Natural killer cell treated with Interleukin-12 subunit alpha and Interleukin-12 subunit beta and Interleukin-15 and Interleukin-18, amount 100 ng/mL, for 72 hours (primary cell): Measurements from ENCODE around the gene FRY. TPM values are rescaled to one million over a fixed set of nuclear protein-coding genes. Genes with fewer than 3 reads are reported as not detected.

ENCODE experiments used
- ATAC-seq, 2 donors: fragments of 150-1000 bp; cut with Tn5 transposase in 1 of 2; sonication (Bioruptor Pico), chemical (Tn5 transposase) in 1 of 2; 2 replicates each; pipeline ENCODE4 v1.10.0; 2021
- DNase-seq: peaks from one replicate; pipeline ENCODE4 v3.0.0; 2022; ENCODE audit warnings: low spot score
- H3K27ac Mint-ChIP-seq, 2 donors: 1 replicate in 1 of 2; 2 replicates in 1 of 2; pipeline ENCODE4 v1.8.0; 2022; ENCODE audit warnings: mixed read lengths in 2 of 2, mild to moderate bottlenecking in 1 of 2, moderate library complexity in 1 of 2
- H3K27me3 Mint-ChIP-seq, 2 donors: 1 replicate in 1 of 2; 2 replicates in 1 of 2; pipeline ENCODE4 v1.8.0; 2022; ENCODE audit warnings: mixed read lengths in 2 of 2
- H3K36me3 Mint-ChIP-seq: one replicate; pipeline ENCODE4 v1.8.0; 2022; ENCODE audit warnings: mixed read lengths
- H3K4me1 Mint-ChIP-seq, 2 donors: 1 replicate in 1 of 2; 2 replicates in 1 of 2; pipeline ENCODE4 v1.8.0; 2022; ENCODE audit warnings: low read depth in 2 of 2, mixed read lengths in 2 of 2, mild to moderate bottlenecking in 1 of 2
- H3K4me3 Mint-ChIP-seq: one replicate; pipeline ENCODE4 v1.8.0; 2022; ENCODE audit warnings: mixed read lengths
- H3K9me3 Mint-ChIP-seq: 2 replicates; pipeline ENCODE4 v1.8.0; 2022; ENCODE audit warnings: mixed read lengths
- total RNA-seq, 2 donors: library from RNA; stranded (reverse); gene quantifications; one replicate each; pipeline ENCODE4 v1.2.3, GENCODE V29; 2022

The FRY gene
- total RNA-seq, 2 donors from 2014 or later, result 1.5 to 6.1 TPM

DNA sequence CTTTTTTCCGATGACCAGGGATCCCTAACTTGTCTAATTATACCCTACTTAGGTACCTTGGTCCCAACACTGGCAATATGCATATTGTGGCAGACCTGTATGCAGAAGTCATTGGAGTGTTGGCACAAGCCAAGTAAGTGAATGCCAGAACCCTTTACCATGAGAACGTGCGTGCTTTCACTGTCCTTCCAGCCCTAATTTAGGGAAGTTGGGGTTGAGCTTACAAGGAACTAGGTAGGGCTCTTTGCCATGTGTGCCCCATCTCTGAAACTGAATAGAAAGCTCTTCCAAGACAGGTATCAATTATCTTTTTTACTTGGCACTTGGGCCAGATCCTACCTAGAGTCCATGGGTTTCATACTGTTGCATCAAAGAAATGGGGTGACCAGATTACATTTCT is 93.2 kb downstream of the FRY start:
- ATAC-seq (no peak), DNase-seq (no peak)
- no peaks in the 10 kb centered on the region for H3K27me3 Mint-ChIP-seq
- peaks cover 3% of the 10 kb centered on the region for H3K9me3 Mint-ChIP-seq
- no peak overlapping the region for H3K27ac Mint-ChIP-seq
- peaks cover 13% of the 10 kb centered on the region for H3K36me3 Mint-ChIP-seq
- H3K4me1 Mint-ChIP-seq, result peaks cover 0 to 10% of the 10 kb centered on the region in 2 donors
- H3K4me3 Mint-ChIP-seq, result no peak overlapping the region

GRCh38 chr13:32125221-32125689 is 93.7 kb downstream of the FRY start:
- peaks cover 3% of the 10 kb centered on the region for H3K9me3 Mint-ChIP-seq
- no peaks in the 10 kb centered on the region for H3K27me3 Mint-ChIP-seq
- H3K27ac Mint-ChIP-seq, result no peak overlapping the region

DNA sequence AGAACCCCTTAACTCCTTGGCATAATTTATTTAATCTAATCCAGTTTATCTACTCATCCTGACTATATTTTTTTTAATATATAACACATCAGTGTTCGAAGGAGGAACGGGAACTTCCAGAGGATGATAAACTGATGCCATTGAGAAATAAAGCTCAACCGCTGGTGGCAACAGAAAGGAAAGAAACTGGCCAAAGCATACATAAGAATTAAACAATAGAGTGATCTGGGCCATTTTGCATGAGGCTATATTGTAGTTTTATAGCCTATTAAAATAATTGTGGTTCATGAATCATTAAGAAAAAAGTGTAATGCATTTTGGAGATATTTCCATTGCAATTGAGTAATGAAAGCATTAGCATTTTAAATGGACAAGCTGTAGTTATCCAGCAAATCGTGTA is 94.2 kb downstream of the FRY start:
- H3K27me3 Mint-ChIP-seq, result no peaks in the 10 kb centered on the region
- peaks cover 13% of the 10 kb centered on the region for H3K36me3 Mint-ChIP-seq
- peaks cover 0 to 10% of the 10 kb centered on the region in 2 donors for H3K4me1 Mint-ChIP-seq
- H3K9me3 Mint-ChIP-seq, result peaks cover 3% of the 10 kb centered on the region
- H3K27ac Mint-ChIP-seq, result no peak overlapping the region
- ATAC-seq (no peak), DNase-seq (no peak)
- H3K4me3 Mint-ChIP-seq, result no peak overlapping the region

More at GRCh38 chr13:32125221-32125689, 93.7 kb downstream of the FRY start:
- DNase-seq (no peak), ATAC-seq (no peak)
- peaks cover 0 to 10% of the 10 kb centered on the region in 2 donors for H3K4me1 Mint-ChIP-seq
- peaks cover 13% of the 10 kb centered on the region for H3K36me3 Mint-ChIP-seq
- no peak overlapping the region for H3K4me3 Mint-ChIP-seq

DNA sequence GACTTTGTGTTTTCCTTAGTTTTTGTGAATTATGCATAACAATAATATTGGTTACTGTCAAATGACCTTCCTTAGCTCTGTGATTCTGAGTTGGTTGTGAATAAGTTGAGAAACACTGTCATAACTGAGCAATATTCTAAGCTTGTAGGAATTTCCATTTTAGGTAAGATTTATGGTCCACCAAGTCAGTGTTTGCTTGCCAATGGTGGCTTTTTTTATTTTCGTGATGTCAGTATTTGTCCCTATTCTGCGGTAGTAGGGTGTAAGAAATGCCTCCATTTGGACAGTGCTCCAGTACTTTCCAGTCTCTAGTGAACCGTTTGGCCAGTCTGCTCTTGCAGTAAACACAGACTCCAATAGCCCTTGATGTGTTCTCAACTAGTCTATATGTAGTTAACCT is 94.7 kb downstream of the FRY start:
- no peak for ATAC-seq
- H3K27me3 Mint-ChIP-seq, result no peaks in the 10 kb centered on the region
- no peak overlapping the region for H3K4me3 Mint-ChIP-seq
- no peak for DNase-seq
- peaks cover 3% of the 10 kb centered on the region for H3K9me3 Mint-ChIP-seq
- peaks cover 0 to 7% of the 10 kb centered on the region in 2 donors for H3K4me1 Mint-ChIP-seq
- peaks cover 11% of the 10 kb centered on the region for H3K36me3 Mint-ChIP-seq
- H3K27ac Mint-ChIP-seq, result no peak overlapping the region

GRCh38 chr13:32126756-32127155 is 95.2 kb downstream of the FRY start:
- no peaks in the 10 kb centered on the region for H3K27me3 Mint-ChIP-seq
- H3K4me1 Mint-ChIP-seq, result peaks cover 0 to 2% of the 10 kb centered on the region in 2 donors
- H3K27ac Mint-ChIP-seq, result no peak overlapping the region
- no peak for DNase-seq
- peaks cover 7% of the 10 kb centered on the region for H3K36me3 Mint-ChIP-seq
- ATAC-seq, result no peak
- H3K4me3 Mint-ChIP-seq, result no peak overlapping the region
- peaks cover 3% of the 10 kb centered on the region for H3K9me3 Mint-ChIP-seq

GRCh38 chr13:32127691-32128090 is 96.1 kb downstream of the FRY start:
- Mint-ChIP-seq H3K4me1 (no peaks in the 10 kb centered on the region), H3K4me3 (no peak overlapping the region), H3K36me3 (peaks cover under 1% of the 10 kb centered on the region), H3K27ac (no peak overlapping the region), H3K27me3 (no peaks in the 10 kb centered on the region), H3K9me3 (no peaks in the 10 kb centered on the region)
- no peak for ATAC-seq
- no peak for DNase-seq

GRCh38 chr13:32134241-32135055 is 102.9 kb downstream of the FRY start:
- no peak overlapping the region for H3K4me3 Mint-ChIP-seq
- no peaks in the 10 kb centered on the region for H3K4me1 Mint-ChIP-seq
- H3K36me3 Mint-ChIP-seq, result no peaks in the 10 kb centered on the region
- no peaks in the 10 kb centered on the region for H3K9me3 Mint-ChIP-seq
- no peaks in the 10 kb centered on the region for H3K27me3 Mint-ChIP-seq
- no peak for ATAC-seq
- H3K27ac Mint-ChIP-seq, result no peak overlapping the region
- DNase-seq, result no peak

GRCh38 chr13:32135056-32135390 is 103.4 kb downstream of the FRY start:
- H3K9me3 Mint-ChIP-seq, result no peaks in the 10 kb centered on the region
- H3K4me3 Mint-ChIP-seq, result no peak overlapping the region
- H3K27ac Mint-ChIP-seq, result no peak overlapping the region
- no peak for DNase-seq
- no peaks in the 10 kb centered on the region for H3K36me3 Mint-ChIP-seq
- no peak for ATAC-seq
- H3K4me1 Mint-ChIP-seq, result no peaks in the 10 kb centered on the region
- no peaks in the 10 kb centered on the region for H3K27me3 Mint-ChIP-seq

GRCh38 chr13:32135655-32136054 is 104.1 kb downstream of the FRY start:
- Mint-ChIP-seq H3K36me3 (no peaks in the 10 kb centered on the region), H3K4me1 (no peaks in the 10 kb centered on the region), H3K27ac (no peak overlapping the region), H3K9me3 (no peaks in the 10 kb centered on the region), H3K4me3 (no peak overlapping the region), H3K27me3 (no peaks in the 10 kb centered on the region)
- DNase-seq (no peak), ATAC-seq (no peak)

DNA sequence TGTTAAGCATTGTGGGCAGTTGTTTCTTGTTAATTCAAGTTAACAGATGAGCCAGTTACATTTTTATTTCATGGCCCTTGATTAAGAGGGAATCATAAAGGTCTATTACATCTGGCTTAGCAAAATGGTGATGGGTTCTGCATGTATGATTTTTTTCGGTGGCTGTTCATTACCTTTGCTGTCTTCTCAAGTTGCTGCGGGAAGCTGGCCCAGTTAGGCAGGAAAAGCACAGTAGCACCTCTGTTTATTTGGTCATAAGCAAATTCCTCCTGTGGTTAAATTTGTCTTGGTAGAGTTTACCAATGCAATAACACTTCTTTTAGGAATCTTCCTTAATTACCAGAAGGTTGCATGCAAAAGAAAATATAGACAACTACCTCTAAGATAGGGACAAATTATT is 104.5 kb downstream of the FRY start:
- DNase-seq (no peak), ATAC-seq (no peak)
- Mint-ChIP-seq H3K36me3 (no peaks in the 10 kb centered on the region), H3K4me1 (no peaks in the 10 kb centered on the region), H3K27ac (no peak overlapping the region), H3K4me3 (no peak overlapping the region), H3K9me3 (no peaks in the 10 kb centered on the region), H3K27me3 (no peaks in the 10 kb centered on the region)

DNA sequence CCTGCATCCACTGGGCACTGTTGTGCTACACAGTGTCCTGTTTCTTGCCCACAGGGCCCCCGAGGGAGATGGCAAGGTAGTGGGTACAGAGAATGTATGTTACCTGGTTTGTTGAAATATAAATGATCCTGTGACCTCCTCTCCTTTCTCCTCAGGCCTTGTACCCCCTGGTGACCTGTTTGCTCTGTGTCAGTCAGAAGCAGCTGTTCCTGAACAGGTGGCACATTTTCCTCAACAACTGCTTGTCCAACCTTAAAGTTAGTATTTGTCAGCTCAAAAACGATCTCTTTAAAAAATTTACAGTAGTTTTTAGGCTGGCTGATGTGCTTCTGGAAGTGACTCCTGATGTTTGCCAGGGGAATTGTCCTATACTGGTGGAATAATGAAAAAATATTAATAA is 105.1 kb downstream of the FRY start:
- Mint-ChIP-seq H3K9me3 (no peaks in the 10 kb centered on the region), H3K27me3 (no peaks in the 10 kb centered on the region), H3K4me3 (no peak overlapping the region), H3K4me1 (no peaks in the 10 kb centered on the region), H3K27ac (no peak overlapping the region), H3K36me3 (no peaks in the 10 kb centered on the region)
- ATAC-seq, result no peak
- no peak for DNase-seq

- H3K9me3 Mint-ChIP-seq, result no peaks in the 10 kb centered on the region
- DNase-seq (no peak), ATAC-seq (no peak)
- H3K36me3 Mint-ChIP-seq, result no peaks in the 10 kb centered on the region
- no peak overlapping the region for H3K4me3 Mint-ChIP-seq
- H3K4me1 Mint-ChIP-seq, result no peaks in the 10 kb centered on the region
- H3K27ac Mint-ChIP-seq, result no peak overlapping the region
- no peaks in the 10 kb centered on the region for H3K27me3 Mint-ChIP-seq
These were observed 107.7 kb downstream of the FRY start for GRCh38 chr13:32139251-32139650.

GRCh38 chr13:32140109-32140508 is 108.5 kb downstream of the FRY start:
- no peak overlapping the region for H3K27ac Mint-ChIP-seq
- H3K36me3 Mint-ChIP-seq, result no peaks in the 10 kb centered on the region
- H3K4me3 Mint-ChIP-seq, result no peak overlapping the region
- no peaks in the 10 kb centered on the region for H3K4me1 Mint-ChIP-seq
- H3K9me3 Mint-ChIP-seq, result no peaks in the 10 kb centered on the region
- ATAC-seq (no peak), DNase-seq (no peak)
- H3K27me3 Mint-ChIP-seq, result no peaks in the 10 kb centered on the region

GRCh38 chr13:32141462-32141861 is 109.9 kb downstream of the FRY start:
- Mint-ChIP-seq H3K9me3 (no peaks in the 10 kb centered on the region), H3K4me1 (no peaks in the 10 kb centered on the region), H3K4me3 (no peak overlapping the region), H3K36me3 (no peaks in the 10 kb centered on the region), H3K27me3 (no peaks in the 10 kb centered on the region), H3K27ac (no peak overlapping the region)
- no peak for DNase-seq
- no peak for ATAC-seq

- no peaks in the 10 kb centered on the region for H3K4me1 Mint-ChIP-seq
- no peak for ATAC-seq
- no peaks in the 10 kb centered on the region for H3K36me3 Mint-ChIP-seq
These were observed 110.5 kb downstream of the FRY start for GRCh38 chr13:32142115-32142514.

More at GRCh38 chr13:32142115-32142514, 110.5 kb downstream of the FRY start:
- Mint-ChIP-seq H3K4me3 (no peak overlapping the region), H3K27ac (no peak overlapping the region), H3K27me3 (no peaks in the 10 kb centered on the region), H3K9me3 (no peaks in the 10 kb centered on the region)
- no peak for DNase-seq
